Measurements from ENCODE around the gene PLD1.
"Not testable (repeated sequence)": the region's sequence is repeated elsewhere in the genome, so short reads cannot be mapped to it uniquely, and the experiment has no call there.

PLD1 gene

DNA sequence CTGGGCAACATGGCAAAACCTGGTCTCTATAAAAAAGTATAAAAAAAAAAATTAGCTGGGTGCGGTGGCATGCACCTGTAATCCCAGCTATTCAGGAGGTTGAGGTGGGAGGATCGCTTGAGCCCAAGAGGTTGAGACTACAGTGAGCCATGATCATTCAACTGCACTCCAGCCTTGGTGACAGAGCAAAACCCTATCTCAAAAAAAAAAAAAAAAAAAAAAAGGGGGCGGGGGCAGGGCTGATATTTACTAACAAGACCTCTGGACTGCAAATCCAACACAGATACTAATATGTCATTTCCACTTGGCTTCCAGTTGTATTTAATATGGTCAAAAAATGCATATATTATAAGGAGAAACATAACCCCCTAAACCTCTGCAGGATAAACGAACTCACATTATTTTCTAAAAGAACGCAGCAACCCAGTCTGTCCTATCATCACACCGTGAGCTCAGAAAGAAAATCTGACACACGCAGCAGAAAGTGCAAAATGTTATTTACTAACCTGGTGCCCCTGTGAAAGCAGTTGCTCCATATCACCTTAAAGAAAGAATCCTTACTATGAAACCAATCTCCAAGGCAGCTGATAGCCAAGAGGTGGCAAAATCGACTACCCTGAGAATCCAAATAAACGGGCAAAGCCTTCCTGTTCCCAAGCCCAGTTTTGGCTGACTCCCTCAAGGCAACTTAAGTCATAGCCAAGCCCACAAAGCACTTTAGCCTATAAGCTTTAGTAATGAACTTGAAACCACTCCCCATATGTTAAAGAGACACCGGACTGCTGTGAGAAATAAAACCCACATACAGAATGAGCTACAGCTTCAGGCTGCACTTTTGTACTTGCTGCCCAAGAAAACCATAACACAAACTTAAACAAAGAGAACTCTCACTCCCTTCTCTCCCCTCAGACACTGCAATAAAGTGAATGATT, 39.3 kb downstream of the PLD1 start:
- DNase-seq, result no peak

DNA sequence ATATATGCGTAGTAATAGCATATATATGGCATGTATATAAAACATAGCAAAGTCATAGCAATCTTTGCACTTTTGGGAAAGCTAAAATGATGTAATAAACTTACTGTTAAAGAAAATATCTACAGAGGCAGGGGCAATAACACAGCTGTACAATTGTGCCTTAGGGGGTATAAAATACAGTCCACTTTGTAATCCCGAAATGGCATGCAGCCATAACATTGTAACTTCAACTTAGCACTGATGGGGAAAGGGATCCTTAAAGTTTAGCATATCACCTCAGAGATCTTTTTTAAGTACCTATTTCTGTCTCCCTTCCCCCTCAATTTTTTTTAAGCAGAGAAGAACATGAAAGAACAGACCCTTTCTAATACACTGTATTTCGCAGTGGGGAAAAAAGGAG, 40.8 kb downstream of the PLD1 start:
- DNase-seq, result no peak

DNA sequence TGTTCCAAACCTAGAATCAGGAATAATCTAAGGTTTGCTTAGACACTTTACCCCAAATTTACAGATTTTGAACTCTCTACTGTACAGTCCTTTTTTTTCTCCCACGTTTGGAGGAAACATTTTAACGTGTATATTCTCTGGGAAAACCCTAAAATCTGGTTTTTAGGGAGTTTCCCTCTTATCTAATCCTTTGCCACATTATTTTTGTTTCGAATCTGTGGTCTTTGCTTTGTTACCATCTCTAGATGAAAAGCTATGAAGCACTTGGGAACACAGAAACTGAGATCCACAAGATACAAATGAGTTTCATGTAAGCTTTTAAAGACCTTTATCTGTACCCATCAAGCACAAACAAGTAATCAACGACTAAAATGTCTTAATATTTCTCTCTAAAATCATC, 41.3 kb downstream of the PLD1 start:
- DNase-seq, result no peak

DNA sequence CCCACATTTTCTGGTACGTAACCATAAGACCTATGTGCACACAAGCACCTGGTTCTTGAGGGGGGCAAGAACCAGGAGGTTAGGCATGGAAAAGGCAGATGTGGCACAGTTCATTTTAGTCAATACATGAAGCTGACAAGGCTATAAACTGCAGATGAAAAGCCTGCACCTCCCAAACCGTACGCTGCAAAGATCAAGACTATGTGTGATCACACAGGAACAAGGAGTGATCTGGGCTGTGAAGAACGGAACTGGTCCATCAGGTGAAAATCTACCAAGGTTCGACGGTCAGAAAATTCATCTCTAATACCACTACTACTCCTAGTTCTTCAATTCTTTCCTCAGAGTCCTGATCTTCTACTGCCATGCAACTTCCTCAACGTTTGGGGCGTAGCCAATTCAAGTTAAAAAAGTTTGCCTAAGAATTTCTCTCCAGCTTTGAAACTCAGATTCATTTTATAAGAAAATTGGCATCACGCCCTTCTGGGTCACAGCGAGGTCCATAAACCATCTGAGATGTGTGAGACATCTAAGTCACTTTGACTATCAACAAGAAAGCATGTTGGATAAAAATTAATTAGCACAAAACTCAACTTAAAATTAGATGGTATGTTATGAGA, 41.9 kb downstream of the PLD1 start:
- no peak for DNase-seq

- no peak for DNase-seq
Measured at GRCh38 chr3:171765511-171765887, 44.8 kb downstream of the PLD1 start.

DNA sequence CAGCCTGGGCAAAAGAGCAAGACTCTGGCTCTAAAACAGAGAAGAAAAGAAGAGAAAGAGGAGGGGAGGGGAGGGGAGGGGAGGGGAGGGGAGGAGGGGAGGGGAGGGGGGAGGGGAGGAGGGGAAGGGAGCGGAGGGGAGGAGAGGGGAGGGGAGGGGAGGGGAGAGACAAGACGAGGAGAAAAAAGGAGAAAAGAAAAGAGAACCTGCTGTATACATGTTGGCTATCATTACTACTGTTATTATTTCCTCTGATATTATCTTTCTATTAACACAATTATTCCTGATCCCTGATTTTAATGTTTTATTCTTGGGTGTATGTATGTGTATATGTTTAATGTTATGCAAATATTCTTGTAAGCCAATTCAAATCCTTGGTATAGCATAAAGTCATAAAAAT, 46.9 kb downstream of the PLD1 start:
- no peak for DNase-seq

GRCh38 chr3:171760477-171760876, 49.8 kb downstream of the PLD1 start:
- DNase-seq, result no peak

DNA sequence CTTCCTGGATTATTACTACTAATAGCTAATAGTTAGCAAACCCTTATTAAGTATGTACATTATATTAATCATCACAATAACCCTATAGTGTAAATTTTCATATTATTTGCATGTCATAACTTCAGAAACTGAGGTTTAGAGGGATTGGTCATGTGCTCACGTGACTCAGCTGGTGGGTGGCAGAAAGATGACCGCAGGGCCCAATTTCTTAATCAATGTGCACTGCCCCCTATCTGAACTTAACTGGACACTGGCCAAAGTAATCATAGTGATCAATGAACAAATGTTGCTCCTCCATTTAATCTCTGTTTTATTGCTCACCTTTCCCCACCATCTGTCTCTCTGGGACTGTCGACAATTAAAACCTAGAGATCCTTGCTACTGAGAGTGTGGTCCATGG, 52.2 kb downstream of the PLD1 start:
- DNase-seq, result no peak

DNA sequence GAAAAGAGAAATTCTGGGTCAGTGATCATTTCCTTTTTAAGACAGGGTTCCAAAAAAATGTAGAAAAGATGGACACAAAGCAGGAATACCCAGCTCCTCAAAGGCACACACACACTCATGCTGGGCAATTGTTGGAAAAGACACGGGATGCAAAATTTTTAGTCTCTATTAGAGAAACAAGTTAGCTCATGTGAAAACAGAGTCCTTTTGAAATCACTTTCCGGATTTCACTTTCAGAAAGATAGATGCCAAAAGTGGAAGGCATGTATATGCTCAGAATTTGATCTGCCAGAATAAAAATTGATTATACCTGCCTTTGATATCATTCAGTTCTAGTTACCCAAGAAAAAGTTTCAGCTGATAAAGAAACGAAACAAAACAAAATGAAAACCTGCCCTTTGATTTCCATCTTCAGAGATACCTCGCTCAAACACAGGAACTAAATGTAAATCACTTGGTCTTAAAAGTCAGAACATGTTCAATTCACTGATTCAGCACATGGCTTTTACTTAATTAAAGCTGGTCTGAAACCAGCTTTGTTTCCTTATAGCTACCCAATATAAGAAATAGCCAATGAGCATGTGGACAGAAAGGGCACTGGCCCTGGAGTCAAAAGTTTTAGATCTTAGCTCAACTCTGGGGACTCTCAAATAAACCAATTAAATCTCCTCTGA, 52.8 kb downstream of the PLD1 start:
- no peak for DNase-seq

- DNase-seq, result no peak
Measured at GRCh38 chr3:171755656-171756055, 54.6 kb downstream of the PLD1 start.

- no peak for DNase-seq
Measured at GRCh38 chr3:171755015-171755589, 55.2 kb downstream of the PLD1 start.

DNA sequence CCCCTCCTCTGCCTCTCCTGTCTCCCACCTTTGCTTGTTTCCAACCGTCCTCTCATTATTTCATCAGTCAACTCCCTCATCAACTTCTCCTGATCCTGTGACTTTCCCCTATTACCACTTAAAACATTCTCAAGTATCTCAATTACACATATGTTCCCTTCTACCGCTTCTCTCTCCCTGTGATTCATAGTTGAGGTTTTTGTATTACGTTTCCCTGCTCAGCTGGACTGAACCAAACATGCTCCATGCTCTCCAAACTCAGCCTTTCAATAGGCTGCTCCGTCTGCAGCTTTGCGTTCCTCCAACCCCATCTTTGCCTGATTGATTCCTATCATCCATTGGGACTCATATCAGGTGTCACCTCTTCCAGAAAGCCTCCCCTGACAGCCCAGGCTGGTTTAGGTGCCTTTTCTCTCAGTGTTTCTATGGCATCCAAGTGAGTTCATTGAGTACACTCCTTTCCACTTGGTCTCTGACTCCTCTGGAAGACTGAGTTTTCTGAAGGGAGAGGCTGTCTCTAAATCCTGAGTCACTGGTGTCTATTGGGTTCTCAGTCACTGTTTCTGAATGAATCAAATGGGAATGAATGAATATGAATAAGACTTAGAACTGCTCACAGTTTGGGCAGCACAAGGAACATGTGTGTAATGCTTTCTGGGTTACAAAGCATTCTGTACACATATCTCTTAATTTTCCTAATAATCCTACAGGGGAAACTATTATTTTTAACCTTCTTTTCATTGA, 56.4 kb downstream of the PLD1 start:
- DNase-seq, result no peak

GRCh38 chr3:171753025-171753472, 57.2 kb downstream of the PLD1 start:
- no peak for DNase-seq

DNA sequence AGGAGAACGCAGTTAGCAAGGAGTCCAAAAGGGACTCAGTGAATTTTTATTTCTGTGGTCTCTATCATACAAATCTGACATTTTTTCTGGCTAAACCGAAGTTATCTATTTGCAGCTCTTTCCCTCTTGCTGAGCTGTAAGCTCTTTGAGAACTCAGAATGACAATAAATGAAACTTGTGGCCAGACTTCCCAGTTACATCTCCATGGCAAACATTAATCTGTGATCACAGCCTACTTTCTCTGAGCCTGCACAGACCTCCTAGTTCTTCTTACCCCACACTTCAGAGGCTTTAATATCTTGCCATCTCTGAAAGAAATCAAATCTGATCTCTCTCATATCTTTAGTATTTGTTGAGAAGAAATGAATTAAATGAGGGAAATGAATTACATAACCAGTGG, 58.0 kb downstream of the PLD1 start:
- DNase-seq, result no peak

DNA sequence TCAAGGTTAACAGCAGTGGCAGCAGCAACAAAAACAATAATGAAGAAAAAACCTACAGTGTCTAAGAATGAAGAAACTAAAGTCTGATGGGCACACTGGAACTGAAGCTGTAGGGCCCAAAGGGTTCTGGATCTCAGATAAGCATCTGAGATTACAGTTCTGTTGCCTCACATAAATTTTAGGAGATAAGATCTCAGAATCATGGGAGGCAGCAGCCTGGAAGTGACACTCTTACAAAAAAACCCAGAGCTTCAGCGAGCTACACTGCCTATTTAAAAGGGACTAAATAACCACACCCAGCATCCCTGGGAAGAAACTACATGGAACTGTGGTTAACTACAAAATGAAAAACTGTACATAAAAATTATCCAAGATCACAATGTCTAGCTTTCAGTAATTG, 61.2 kb downstream of the PLD1 start:
- no peak for DNase-seq

- DNase-seq, result no peak
Measured at GRCh38 chr3:171748064-171748924, 62.0 kb downstream of the PLD1 start.

GRCh38 chr3:171747223-171747920, 62.9 kb downstream of the PLD1 start:
- DNase-seq, result no peak

- DNase-seq, result not testable (repeated sequence)
Measured at GRCh38 chr3:171746320-171747222, 63.7 kb downstream of the PLD1 start.

GRCh38 chr3:171745577-171746319, 64.5 kb downstream of the PLD1 start:
- no peak for DNase-seq
